GM19351 (cell line): Measurements from ENCODE around the gene IFNL1.
"Not testable (repeated sequence)": the region's sequence is repeated elsewhere in the genome, so short reads cannot be mapped to it uniquely, and the experiment has no call there.

Experiments
- ATAC-seq: cut with Tn5 transposase; IDR thresholded peaks from one replicate; pipeline ENCODE4 v1.9.1; 2021; ENCODE audit warnings: mild to moderate bottlenecking, moderate library complexity; ENCODE audit not compliant: unreplicated experiment

Gene IFNL1

GRCh38 chr19:39328046-39328705, 32.0 kb downstream of the IFNL1 start:
- no peak for ATAC-seq

GRCh38 chr19:39329948-39330347, 33.7 kb downstream of the IFNL1 start:
- ATAC-seq = no peak

GRCh38 chr19:39332293-39332692, 36.1 kb downstream of the IFNL1 start:
- ATAC-seq = no peak

- not testable (repeated sequence) for ATAC-seq
Measured at GRCh38 chr19:39332738-39333137, 36.5 kb downstream of the IFNL1 start.

- ATAC-seq = no peak
Measured at GRCh38 chr19:39333507-39333906, 37.3 kb downstream of the IFNL1 start.

GRCh38 chr19:39334444-39334976, 38.3 kb downstream of the IFNL1 start:
- ATAC-seq = no peak

- no peak for ATAC-seq
Measured at GRCh38 chr19:39335168-39335548, 39.0 kb downstream of the IFNL1 start.

GRCh38 chr19:39336483-39336882, 40.3 kb downstream of the IFNL1 start:
- ATAC-seq = no peak

- no peak for ATAC-seq
Measured at GRCh38 chr19:39339674-39340073, 43.5 kb downstream of the IFNL1 start.

GRCh38 chr19:39340156-39340555, 43.9 kb downstream of the IFNL1 start:
- ATAC-seq = not testable (repeated sequence)

GRCh38 chr19:39341129-39341718, 45.0 kb downstream of the IFNL1 start:
- ATAC-seq = no peak

GRCh38 chr19:39341719-39342604, 45.8 kb downstream of the IFNL1 start, which contains the start of gene SAMD4B:
Gene SAMD4B, plus strand, starts transcription at chr19:39342421. Its CDS starts 14,473 bp downstream, at chr19:39356894.
- peak; percentile 83 for ATAC-seq

- ATAC-seq = no peak
Measured at GRCh38 chr19:39342647-39343305, 46.6 kb downstream of the IFNL1 start.

GRCh38 chr19:39345956-39346355, 49.7 kb downstream of the IFNL1 start:
- ATAC-seq = no peak

GRCh38 chr19:39347332-39348164, 51.3 kb downstream of the IFNL1 start:
- ATAC-seq = no peak
